Measurements from ENCODE around the gene MEOX2. TPM values are rescaled to one million over a fixed set of nuclear protein-coding genes. Genes with fewer than 3 reads are reported as not detected.

MEOX2 gene
- total RNA-seq, 1 experiment from 2014 or later, result not detected

DNA sequence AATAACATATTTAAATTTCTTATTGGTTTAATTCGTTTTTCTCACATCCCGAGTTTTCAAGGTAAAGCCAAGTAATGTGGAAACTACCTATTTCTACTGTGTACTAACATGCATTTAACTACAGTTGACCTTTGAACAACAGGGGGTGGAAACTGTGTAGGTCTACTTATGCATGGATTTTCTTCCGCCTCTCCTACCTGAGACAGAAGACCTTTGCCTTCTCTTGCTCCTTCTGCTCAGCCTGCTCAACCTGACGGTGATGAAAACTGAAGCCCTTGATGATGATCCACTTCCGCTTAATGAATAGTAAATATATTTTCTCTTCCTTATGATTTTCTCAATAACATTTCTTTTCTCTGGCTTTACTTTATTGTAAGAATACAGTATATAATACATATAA lies 18.5 kb downstream of the MEOX2 start:
- no peak overlapping the region for H3K27ac Mint-ChIP-seq (ENCODE audit: low read depth, unreplicated experiment)
- no peak for DNase-seq (ENCODE audit: unreplicated experiment)
- TF ChIP-seq, protein P1, sequence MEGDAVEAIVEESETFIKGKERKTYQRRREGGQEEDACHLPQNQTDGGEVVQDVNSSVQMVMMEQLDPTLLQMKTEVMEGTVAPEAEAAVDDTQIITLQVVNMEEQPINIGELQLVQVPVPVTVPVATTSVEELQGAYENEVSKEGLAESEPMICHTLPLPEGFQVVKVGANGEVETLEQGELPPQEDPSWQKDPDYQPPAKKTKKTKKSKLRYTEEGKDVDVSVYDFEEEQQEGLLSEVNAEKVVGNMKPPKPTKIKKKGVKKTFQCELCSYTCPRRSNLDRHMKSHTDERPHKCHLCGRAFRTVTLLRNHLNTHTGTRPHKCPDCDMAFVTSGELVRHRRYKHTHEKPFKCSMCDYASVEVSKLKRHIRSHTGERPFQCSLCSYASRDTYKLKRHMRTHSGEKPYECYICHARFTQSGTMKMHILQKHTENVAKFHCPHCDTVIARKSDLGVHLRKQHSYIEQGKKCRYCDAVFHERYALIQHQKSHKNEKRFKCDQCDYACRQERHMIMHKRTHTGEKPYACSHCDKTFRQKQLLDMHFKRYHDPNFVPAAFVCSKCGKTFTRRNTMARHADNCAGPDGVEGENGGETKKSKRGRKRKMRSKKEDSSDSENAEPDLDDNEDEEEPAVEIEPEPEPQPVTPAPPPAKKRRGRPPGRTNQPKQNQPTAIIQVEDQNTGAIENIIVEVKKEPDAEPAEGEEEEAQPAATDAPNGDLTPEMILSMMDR (IDR thresholded peaks at IDR 0.05; ENCODE audit: unreplicated experiment), result no peak
- CTCF ChIA-PET, result no interaction called here
- POLR2A ChIA-PET, result no interaction called here
- no TSS peak for BruUV-seq (replicated peaks)
- no peaks in the 10 kb centered on the region for H3K4me1 Mint-ChIP-seq (ENCODE audit: insufficient read depth, unreplicated experiment)
- H3K36me3 Mint-ChIP-seq (ENCODE audit: insufficient read depth, unreplicated experiment), result no peaks in the 10 kb centered on the region
- no peak overlapping the region for H3K4me3 Mint-ChIP-seq (ENCODE audit: unreplicated experiment)
- H3K9me3 Mint-ChIP-seq (ENCODE audit: unreplicated experiment), result no peaks in the 10 kb centered on the region
- H3K27me3 Mint-ChIP-seq (ENCODE audit: insufficient read depth, unreplicated experiment), result peaks cover 43% of the 10 kb centered on the region
- intact Hi-C loops (cut with micrococcal nuclease), result no loop called here

DNA sequence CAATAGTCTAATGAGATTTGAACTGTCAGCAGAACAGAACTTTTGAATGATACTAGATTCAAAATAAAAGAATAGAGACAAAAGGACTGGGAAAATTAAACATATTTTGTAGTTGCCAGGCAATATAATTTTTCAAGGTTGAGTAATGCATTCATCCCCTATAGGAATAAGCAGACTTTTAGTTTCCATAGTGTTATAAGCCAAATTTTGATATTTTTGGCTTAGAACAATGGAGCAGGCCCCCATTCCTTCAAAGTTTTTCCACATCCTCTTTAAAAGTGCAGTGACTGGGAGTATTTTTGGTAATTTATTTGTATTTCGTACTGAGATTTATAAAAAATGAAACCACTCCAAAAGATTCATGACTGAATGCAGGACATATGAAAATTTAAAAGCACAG lies 24.0 kb downstream of the MEOX2 start:
- no peaks in the 10 kb centered on the region for H3K36me3 Mint-ChIP-seq (ENCODE audit: insufficient read depth, unreplicated experiment)
- H3K4me1 Mint-ChIP-seq (ENCODE audit: insufficient read depth, unreplicated experiment), result no peaks in the 10 kb centered on the region
- no peaks in the 10 kb centered on the region for H3K9me3 Mint-ChIP-seq (ENCODE audit: unreplicated experiment)
- no peak overlapping the region for H3K4me3 Mint-ChIP-seq (ENCODE audit: unreplicated experiment)
- no TSS peak for BruUV-seq (replicated peaks)
- POLR2A ChIA-PET, result no interaction called here
- no peak overlapping the region for H3K27ac Mint-ChIP-seq (ENCODE audit: low read depth, unreplicated experiment)
- intact Hi-C loops (cut with micrococcal nuclease), result no loop called here
- no peak for DNase-seq (ENCODE audit: unreplicated experiment)
- CTCF ChIA-PET, result no interaction called here
- TF ChIP-seq, protein P1 (IDR thresholded peaks at IDR 0.05; ENCODE audit: unreplicated experiment), result no peak
- peaks cover 39% of the 10 kb centered on the region for H3K27me3 Mint-ChIP-seq (ENCODE audit: insufficient read depth, unreplicated experiment)

DNA sequence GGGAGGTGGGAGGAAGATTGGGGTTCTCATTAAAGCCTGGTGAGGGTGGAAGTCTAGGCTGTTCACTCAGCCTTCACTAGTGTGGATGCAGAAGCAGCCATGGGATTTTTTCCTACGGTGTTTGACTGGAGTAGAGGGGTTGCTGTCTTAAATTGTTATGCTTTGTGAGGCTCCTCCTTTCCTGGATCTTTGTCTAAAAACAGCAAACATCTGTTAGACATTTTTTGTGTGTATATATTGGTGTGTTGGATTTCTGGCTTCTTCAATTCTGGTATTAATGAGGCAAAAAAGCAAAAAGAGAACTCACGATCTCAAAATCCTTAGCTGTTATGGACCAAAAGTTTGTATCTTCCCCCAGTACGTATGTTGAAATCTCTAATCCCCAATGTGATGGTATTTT lies 28.2 kb downstream of the MEOX2 start:
- Mint-ChIP-seq H3K9me3 (ENCODE audit: unreplicated experiment) (peaks cover 14% of the 10 kb centered on the region), H3K27me3 (ENCODE audit: insufficient read depth, unreplicated experiment) (peaks cover 54% of the 10 kb centered on the region), H3K4me3 (ENCODE audit: unreplicated experiment) (no peak overlapping the region), H3K4me1 (ENCODE audit: insufficient read depth, unreplicated experiment) (no peaks in the 10 kb centered on the region), H3K27ac (ENCODE audit: low read depth, unreplicated experiment) (no peak overlapping the region), H3K36me3 (ENCODE audit: insufficient read depth, unreplicated experiment) (no peaks in the 10 kb centered on the region)
- POLR2A ChIA-PET, result no interaction called here
- TF ChIP-seq, protein P1 (IDR thresholded peaks at IDR 0.05; ENCODE audit: unreplicated experiment), result no peak
- no peak for DNase-seq (ENCODE audit: unreplicated experiment)
- CTCF ChIA-PET, result no interaction called here
- BruUV-seq (replicated peaks), result no TSS peak
- intact Hi-C loops (cut with micrococcal nuclease), result no loop called here

DNA sequence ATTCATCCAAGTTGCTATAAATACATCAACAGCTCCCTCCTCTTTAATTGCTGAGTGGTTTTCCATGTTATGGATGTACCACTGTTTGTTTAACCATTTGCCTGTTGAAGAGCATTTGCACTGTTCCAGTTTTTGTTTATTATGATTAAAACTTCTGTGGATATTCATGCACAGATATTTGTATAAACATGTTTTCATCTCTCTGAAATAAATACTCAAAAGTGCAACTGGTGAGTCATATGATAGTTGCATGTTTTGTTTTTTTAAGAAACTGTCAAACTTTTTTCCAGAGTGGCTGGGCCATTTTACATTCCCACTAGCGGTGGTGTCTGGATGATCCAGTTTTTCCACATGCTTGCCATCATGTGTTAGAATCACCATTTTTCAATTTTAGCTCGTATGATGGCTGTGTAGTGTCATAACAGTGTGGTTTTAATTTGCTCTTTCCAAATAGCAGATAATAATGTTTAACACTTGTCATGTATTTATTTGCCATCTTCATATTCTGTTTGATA lies 33.6 kb downstream of the MEOX2 start:
- Mint-ChIP-seq H3K27me3 (ENCODE audit: insufficient read depth, unreplicated experiment) (peaks cover 84% of the 10 kb centered on the region), H3K27ac (ENCODE audit: low read depth, unreplicated experiment) (no peak overlapping the region), H3K9me3 (ENCODE audit: unreplicated experiment) (peaks cover 14% of the 10 kb centered on the region), H3K4me1 (ENCODE audit: insufficient read depth, unreplicated experiment) (no peaks in the 10 kb centered on the region), H3K36me3 (ENCODE audit: insufficient read depth, unreplicated experiment) (no peaks in the 10 kb centered on the region), H3K4me3 (ENCODE audit: unreplicated experiment) (no peak overlapping the region)
- no peak for DNase-seq (ENCODE audit: unreplicated experiment)
- ChIA-PET POLR2A (no interaction called here), CTCF (interaction anchor here (0.7 kb wide), 1 partner anchor 94 kb away, joined by 3 read pairs; no protein-coding TSS in a partner anchor)
- TF ChIP-seq, protein P1 (IDR thresholded peaks at IDR 0.05; ENCODE audit: unreplicated experiment), result no peak
- no TSS peak for BruUV-seq (replicated peaks)
- intact Hi-C loops (cut with micrococcal nuclease), result no loop called here
